ENCODE measurements around the gene TMEM125.
A peak's percentile ranks its signal among the peaks of the same experiment; 100 is the strongest.

Gene TMEM125

DNA sequence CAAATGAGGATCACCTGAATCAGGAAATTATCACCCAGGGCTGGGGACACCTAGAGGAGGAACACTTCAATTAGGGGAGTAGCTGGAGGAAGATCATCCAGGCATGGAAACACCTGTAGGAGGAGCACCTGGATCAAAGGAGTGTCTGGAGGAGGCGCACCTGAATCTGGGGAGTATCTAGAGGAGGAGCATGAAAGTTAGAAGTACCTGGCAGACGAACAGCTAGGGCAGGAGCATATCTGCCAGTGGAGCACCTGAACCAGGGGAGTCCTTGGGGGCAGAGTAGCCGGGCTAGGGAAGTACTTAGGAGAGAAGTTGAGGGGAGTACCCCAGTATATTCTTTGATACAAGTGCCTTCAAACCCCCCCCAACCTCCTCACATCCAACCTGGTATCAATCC is 14.3 kb downstream of the TMEM125 start:
- TF ChIP-seq JUND (IDR thresholded peaks at IDR 0.05; ENCODE audit: low read depth): no peak
- no peak for DNase-seq (ENCODE audit: low read depth in 1 of 2, low spot score in 1 of 2)
- in situ Hi-C loops (cut with HindIII; ENCODE audit: low pct_unique_long_range_greater_than_20kb, low sequenced_read_pairs): no loop called here

DNA sequence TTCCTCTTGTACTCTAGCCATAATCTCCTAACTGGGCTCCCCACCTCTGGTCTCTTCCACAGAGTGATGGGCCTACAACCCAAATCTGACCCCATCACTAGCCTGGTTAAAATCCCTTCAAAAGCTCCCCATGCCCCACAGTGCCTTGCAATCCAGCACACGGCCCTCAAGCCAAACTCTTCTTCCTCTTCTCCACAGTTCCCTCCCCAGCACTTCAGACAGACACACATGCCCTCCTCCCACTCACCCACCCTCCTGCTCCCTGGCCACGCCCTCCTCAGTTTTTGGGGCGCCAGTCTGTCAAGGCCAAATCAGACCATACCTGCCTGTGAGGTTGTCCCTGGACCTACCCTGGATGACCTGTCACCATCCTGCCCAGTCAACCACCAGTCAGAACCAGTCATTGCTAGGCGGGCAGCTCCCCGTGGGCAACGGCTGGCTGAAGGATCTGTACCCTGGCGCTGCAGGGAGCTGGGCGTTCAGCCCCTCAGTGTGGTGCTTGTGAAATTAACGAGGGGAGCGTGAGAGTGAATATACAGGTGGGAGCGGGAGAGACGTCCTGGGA is 14.8 kb downstream of the TMEM125 start:
- TF ChIP-seq JUND (IDR thresholded peaks at IDR 0.05; ENCODE audit: low read depth): no peak
- in situ Hi-C loops (cut with HindIII; ENCODE audit: low pct_unique_long_range_greater_than_20kb, low sequenced_read_pairs): no loop called here
- DNase-seq (ENCODE audit: low read depth in 1 of 2, low spot score in 1 of 2): no peak

DNA sequence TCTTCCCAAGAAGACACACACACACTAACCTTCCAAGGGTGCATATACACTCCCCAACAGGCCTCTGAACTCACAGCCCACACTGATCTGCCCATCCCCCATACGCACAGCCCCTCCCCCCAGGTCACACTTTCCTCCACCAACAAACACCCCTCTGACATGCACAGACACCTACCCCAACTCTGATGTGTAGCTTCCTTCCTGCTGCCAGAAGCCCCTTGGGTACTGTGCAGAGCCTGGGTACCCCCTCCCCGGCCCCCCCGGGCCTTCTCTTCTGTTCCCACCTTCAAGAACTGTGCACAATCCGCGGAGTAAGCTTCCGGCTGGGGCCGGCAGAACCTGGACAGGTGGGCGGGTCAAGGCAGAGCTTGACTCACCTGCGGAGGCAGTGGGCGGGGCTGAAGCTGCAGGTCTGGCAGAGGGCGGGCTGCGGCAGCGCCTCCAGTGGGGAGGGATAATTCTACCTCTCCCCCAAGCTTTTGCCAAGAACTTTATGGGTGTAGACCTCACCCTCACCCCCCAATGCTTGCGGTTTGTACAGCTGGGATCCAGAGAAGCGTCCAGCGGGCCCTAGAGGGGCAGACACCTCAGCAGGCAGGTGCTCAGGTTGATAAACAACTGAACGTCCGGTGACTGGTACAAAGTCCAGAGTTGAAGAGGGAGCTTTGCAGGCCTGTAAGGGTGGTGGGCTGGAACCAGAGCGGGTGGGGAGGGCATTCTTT is 15.6 kb downstream of the TMEM125 start, which contains the start of gene C1orf210:
Gene C1orf210 (minus strand): TSS at position 313 of the 722 bp plus-strand sequence. CDS start 2,311 bp downstream, outside the sequence.
- TF ChIP-seq JUND (IDR thresholded peaks at IDR 0.05; ENCODE audit: low read depth): no peak
- DNase-seq (ENCODE audit: low read depth in 1 of 2, low spot score in 1 of 2): peak; percentile 83 to 91
- in situ Hi-C loops (cut with HindIII; ENCODE audit: low pct_unique_long_range_greater_than_20kb, low sequenced_read_pairs): no loop called here

DNA sequence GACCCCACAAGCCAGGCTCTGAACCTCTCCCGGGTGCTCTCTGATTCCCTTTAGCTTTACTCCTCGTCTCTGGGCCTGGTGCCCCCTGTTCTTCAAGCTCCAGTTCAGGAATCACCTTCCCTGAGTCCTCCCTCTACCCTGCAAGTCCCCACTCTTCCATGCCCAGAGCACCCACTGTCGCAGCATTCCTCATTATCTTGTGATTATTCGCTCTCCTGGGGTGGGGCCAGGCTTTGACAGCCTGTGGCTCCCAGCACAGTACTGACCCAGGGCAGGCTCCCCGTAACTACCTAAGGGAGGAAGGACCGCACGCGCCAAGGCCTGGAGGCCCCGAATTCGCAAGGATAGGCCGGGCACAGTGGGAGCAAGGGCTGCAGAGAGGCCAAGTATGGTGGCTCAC is 16.3 kb downstream of the TMEM125 start:
- in situ Hi-C loops (cut with HindIII; ENCODE audit: low pct_unique_long_range_greater_than_20kb, low sequenced_read_pairs): no loop called here
- DNase-seq (ENCODE audit: low read depth in 1 of 2, low spot score in 1 of 2): no peak
- TF ChIP-seq JUND (IDR thresholded peaks at IDR 0.05; ENCODE audit: low read depth): no peak

DNA sequence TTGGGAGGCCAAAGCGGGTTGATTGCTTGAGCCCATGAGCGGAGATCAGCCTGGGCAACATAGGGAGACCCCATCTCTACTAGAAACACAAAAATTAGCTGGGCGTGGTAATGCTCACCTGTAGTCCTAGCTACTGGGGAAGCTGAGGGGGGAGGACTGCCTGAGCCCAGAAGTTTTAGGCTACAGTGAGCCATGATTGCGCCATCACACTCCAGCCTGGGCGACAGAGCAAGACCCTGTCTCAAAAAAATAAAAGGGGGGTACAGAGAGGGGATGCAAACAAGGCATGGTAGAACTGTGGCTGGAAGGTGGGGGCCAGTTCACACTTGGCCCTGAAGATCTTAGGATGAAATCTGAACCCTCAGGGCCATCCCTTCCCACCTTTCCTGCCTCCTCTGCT is 16.8 kb downstream of the TMEM125 start:
- TF ChIP-seq JUND (IDR thresholded peaks at IDR 0.05; ENCODE audit: low read depth): no peak
- in situ Hi-C loops (cut with HindIII; ENCODE audit: low pct_unique_long_range_greater_than_20kb, low sequenced_read_pairs): no loop called here
- no peak for DNase-seq (ENCODE audit: low read depth in 1 of 2, low spot score in 1 of 2)

DNA sequence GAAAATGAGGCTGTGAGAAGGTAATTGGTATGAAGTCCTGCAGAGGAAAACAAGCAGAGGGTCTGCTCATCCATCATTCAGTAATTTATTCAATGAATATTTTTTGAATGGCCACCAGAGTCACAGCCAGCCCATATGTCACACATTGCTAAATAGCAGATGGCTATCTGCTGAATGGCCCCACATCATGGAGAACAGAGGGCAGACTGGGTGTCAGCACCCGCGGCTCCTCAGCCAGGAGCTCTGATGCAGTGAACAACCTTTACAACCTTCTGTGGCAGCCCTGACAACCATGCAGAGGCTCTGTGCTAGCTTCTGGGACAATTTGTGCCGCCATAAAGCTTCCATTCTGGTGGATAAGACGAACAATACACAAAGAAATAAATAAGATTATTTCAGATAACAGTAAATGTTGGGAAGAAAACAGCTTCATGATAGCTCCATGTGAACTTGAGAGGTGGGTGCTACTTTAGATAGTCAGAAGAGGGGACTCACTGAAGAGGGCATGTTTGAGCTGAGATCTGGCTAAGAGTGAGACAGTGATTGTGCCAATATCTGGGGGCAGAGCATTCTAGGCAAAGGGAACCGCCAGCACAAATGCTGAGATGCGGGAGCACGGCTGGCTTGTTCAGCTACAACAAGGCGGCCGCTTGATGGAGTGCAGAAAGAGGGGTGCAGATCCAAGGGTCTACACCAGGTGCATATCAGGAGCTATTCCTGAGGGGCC is 18.4 kb downstream of the TMEM125 start:
- in situ Hi-C loops (cut with HindIII; ENCODE audit: low pct_unique_long_range_greater_than_20kb, low sequenced_read_pairs): no loop called here
- no peak for TF ChIP-seq JUND (IDR thresholded peaks at IDR 0.05; ENCODE audit: low read depth)
- no peak for DNase-seq (ENCODE audit: low read depth in 1 of 2, low spot score in 1 of 2)

DNA sequence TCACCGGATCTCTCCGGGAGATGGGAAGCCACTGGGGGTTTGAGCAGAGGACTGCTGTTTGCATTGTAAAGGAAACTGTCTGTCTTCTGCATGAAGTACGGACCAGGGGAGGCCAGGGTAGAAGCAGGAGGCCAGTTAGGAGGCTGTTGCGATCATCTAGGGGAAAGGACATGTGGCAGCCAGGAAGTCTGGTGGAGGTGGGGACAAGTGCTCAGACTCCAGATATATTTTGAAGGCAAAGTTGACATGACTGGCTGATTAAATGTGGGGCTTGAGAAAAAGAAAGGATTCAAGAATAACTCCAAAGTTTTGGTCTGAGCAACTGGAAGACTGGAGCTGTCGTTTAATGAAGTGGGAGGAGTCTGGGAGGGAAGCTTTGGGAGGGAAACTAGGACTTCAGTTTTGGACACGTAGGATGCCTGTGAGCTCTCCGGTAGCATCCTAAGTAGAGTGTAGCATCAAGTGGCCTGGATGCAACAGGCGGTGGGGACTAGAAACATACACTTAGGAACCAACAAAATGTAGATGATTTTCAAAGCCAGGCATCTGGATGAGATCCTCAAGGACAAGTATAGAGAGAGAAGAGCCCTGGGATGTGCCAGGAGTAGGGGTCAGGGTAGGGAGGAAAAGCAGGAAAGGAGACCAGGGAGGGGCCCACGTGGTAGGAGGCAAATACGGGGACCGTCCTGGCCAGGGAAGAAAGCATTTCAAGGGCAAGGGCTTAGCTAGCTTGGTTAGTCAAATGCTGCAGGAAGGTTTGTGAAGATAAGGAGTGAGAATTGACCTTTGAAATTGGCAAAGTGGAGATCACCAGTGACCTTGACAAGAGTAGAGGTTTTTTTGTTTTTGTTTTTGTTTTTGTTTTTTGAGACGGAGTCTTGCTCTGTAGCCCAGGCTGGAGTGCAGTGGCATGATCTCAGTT is 19.3 kb downstream of the TMEM125 start:
- in situ Hi-C loops (cut with HindIII; ENCODE audit: low pct_unique_long_range_greater_than_20kb, low sequenced_read_pairs): no loop called here
- TF ChIP-seq JUND (IDR thresholded peaks at IDR 0.05; ENCODE audit: low read depth): no peak
- DNase-seq (ENCODE audit: low read depth in 1 of 2, low spot score in 1 of 2): no peak

DNA sequence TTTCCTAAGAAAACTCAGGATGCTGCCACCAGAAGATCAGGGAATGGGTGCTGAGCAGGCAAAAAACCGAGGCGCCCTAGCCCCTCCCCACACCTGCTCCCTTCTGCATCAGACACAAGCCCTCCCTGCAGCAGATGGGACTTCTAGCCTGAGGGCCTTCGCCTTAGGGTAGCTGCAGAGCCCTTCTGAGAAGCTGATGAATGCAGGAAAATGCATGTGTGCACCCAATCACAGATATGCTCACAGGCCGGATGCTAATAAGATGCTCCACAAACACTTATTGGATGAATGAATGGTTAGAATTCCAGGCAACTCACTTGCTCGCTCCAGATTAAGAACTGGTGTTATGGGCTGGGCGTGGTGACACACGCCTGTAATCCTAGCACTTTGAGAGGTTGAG is 22.4 kb downstream of the TMEM125 start:
- TF ChIP-seq JUND (IDR thresholded peaks at IDR 0.05; ENCODE audit: low read depth): no peak

DNA sequence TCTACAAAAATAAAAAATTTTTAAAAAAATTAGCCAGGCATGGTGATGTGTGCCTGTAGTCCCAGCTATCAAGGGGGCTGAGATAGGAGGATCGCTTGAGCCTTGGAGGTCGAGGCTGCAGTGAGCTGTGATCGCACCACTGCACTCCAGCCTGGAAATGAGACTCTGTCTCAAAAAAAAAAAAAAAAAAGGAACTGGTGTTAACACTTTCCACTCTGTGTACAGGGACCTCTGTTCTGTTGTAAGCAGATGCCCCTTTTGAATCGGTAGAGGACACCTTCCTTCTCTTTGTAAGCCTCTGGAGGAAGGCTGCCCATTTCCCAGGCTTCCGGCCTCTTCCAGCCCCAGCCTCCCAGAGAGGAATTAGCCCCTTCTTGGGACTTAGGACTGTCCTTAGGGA is 22.9 kb downstream of the TMEM125 start:
- in situ Hi-C loops (cut with HindIII; ENCODE audit: low pct_unique_long_range_greater_than_20kb, low sequenced_read_pairs): no loop called here
- TF ChIP-seq JUND (IDR thresholded peaks at IDR 0.05; ENCODE audit: low read depth): no peak
- no peak for DNase-seq (ENCODE audit: low read depth in 1 of 2, low spot score in 1 of 2)

More for the DNA sequence above, 22.4 kb downstream of the TMEM125 start:
- no peak for DNase-seq (ENCODE audit: low read depth in 1 of 2, low spot score in 1 of 2)
- in situ Hi-C loops (cut with HindIII; ENCODE audit: low pct_unique_long_range_greater_than_20kb, low sequenced_read_pairs): no loop called here

DNA sequence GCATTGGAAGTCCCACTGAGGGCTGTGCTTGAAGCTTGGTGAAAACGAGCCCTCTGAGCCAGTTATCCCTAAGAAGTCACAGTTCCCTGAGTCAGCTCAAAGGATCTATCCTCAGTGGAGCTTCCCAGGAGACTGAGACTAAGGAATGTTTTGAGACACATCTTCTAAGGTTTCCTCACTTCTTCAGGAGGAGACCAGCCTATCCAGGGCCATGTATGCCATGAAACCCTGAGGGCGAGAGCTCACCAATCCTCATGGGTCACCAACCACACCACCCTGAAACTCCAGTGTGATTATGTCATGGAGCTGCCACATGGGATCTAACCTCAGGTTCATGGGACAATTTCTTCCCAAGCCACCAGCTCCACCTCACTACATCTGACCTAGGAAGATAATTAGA is 23.4 kb downstream of the TMEM125 start:
- DNase-seq (ENCODE audit: low read depth in 1 of 2, low spot score in 1 of 2): no peak
- in situ Hi-C loops (cut with HindIII; ENCODE audit: low pct_unique_long_range_greater_than_20kb, low sequenced_read_pairs): no loop called here
- no peak for TF ChIP-seq JUND (IDR thresholded peaks at IDR 0.05; ENCODE audit: low read depth)

DNA sequence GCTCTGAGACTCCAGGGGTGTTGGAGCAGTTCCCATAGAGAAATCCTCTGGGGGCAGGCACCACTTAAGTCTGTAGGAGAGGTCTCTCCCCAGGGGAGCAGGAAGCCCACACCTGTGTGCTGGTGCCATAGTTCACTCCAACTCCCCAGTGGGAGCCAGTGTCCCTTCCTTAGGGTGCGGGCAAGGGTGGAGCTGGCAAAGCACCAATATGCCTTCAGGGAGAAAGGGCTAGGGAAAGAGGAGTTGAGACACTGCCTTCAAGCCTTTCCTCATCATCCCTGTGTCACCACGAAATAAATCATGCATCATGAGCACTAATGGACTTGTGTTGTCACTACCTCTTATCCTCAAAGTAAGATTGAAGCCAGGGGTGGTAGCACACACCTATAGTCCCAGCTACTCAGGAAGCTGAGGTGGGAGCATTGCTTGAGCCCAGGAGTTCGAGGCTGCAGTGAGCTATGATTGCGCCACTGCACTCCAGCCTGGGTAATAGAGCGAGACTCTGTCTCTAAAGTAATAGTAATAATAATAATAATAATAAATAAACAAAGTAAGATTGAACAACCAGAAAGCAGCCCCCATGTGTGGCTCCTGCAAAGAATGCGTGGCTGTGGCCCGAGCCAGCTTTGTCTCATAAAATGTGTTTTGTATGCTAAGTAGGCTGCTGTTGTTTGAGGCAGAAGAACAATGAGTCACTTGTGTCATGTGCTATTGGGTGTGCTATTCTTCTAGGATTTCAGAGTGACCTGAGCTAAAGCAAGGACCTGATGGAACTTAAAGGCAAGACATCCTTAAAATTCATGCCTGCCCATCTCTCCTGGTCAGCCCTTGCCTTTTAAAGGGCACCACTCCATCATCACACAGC is 24.3 kb downstream of the TMEM125 start:
- no peak for DNase-seq (ENCODE audit: low read depth in 1 of 2, low spot score in 1 of 2)
- TF ChIP-seq JUND (IDR thresholded peaks at IDR 0.05; ENCODE audit: low read depth): no peak

More for the DNA sequence above, 24.3 kb downstream of the TMEM125 start:
- in situ Hi-C loops (cut with HindIII; ENCODE audit: low pct_unique_long_range_greater_than_20kb, low sequenced_read_pairs): no loop called here
